Fibroblast of villous mesenchyme (primary cell): ENCODE data around the gene LRIF1. TPM values are rescaled to one million over a fixed set of nuclear protein-coding genes. Genes with fewer than 3 reads are reported as not detected.

Experiments
- DNase-seq: peaks from one replicate; pipeline ENCODE4 v3.0.0-alpha.2; 2010; ENCODE audit warnings: low read depth
- H3K4me3 ChIP-seq: 2 replicates; pipeline ENCODE4 v1.5.1; 2011; ENCODE audit warnings: low read depth, mild to moderate bottlenecking, low read length
- CTCF ChIP-seq: IDR thresholded peaks from 2 replicates; pipeline ENCODE4 v1.5.1; 2012; ENCODE audit warnings: low read depth, mild to moderate bottlenecking, low read length; ENCODE audit not compliant: insufficient read depth
- total RNA-seq: library from RNA; depleted of rRNA; stranded (reverse); fragments of >200 nt; gene quantifications from 2 replicates; pipeline ENCODE4 v1.2.3, GENCODE V29; 2012

LRIF1 gene
- total RNA-seq, 1 donor, result 19.4 TPM

DNA sequence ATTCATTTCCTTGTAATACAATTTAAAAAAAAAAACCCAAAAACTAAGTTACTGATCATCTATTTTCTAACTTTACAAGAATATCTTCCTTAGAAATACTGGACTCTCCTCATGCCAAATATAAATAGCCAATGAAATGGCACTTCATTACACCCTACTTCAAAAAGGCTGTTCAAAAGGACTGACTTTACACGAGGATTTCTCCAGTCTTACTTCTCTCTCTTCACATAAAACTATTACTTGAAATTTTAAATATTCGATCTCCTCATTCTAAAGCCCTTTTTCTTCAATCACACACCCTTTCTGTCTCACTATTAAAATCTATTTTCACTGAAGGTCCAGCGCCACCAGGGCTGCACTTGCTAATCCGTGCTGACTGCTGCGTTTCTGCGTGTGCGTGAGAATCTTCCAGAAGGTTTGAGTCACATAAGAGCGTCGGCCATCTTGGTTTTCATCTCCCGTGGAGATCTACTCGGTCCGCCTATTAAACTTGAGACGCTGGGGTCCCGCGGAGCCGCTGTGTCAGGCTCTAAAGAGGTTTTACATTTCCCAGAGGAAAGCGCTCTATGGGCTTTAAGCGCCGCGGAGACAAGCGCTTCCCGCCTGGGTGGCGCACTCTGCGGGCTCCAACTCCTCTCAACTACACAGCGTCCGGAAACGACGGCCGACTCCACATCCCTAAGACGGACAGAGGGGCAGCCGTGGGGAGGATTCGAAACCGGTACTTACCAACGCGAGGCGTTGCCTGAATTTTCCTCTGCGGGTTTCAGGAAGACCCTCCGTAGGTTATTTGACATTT, 631 bp downstream of the LRIF1 start:
- peak; percentile 21 for TF ChIP-seq CTCF
- peak; percentile 91 for DNase-seq
- H3K4me3 ChIP-seq, result peak overlapping the region; percentile 97

- peak overlapping the region; percentile 97 for H3K4me3 ChIP-seq
- TF ChIP-seq CTCF, result no peak
- no peak for DNase-seq
Measured at GRCh38 chr1:110961902-110962301, 1.8 kb downstream of the LRIF1 start.

GRCh38 chr1:110960777-110961420, 2.8 kb downstream of the LRIF1 start:
- peak overlapping the region; percentile 15 for H3K4me3 ChIP-seq
- TF ChIP-seq CTCF, result no peak
- DNase-seq, result no peak

- H3K4me3 ChIP-seq, result no peak overlapping the region
- no peak for TF ChIP-seq CTCF
- DNase-seq, result no peak
Measured at GRCh38 chr1:110957798-110958197, 5.9 kb downstream of the LRIF1 start.

DNA sequence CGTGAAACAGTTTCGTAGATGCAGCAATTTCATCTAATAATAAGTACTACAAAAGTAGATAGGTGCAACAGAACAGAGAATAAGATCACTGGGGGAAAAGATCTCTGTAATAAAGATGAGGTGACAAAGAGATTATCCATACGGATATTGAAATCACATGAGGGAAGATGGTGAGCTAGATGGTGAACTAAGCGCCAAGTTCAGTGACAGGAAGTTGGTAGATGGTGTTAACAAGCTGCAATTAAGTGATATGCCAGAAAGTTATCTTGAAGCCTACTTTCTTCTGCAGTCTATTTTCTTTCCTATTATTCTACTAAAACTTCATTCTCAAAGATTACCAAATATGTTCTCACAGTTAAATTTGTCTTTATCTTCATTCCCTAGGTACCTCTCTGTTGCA, 7.1 kb downstream of the LRIF1 start:
- no peak for DNase-seq
- no peak for TF ChIP-seq CTCF
- H3K4me3 ChIP-seq, result no peak overlapping the region

DNA sequence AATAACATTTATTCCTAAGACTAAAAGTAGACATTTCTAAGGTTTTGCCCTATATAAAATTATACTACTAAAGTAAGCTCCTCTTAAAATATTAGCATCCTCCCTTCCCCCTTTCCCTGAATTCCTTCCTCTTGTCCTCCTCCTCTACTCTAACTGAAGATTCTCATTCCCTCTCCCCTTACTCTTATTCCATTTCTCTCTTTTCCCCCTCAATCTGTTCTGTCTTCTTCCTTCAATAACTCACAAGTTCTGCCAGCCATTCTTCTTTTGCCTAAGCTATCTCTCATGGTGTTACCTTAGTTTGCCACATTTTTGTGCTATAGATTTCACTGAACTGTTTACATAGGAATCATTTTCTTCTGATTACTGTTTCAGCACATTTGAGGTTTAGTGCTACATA, 10.7 kb downstream of the LRIF1 start:
- TF ChIP-seq CTCF, result no peak
- no peak overlapping the region for H3K4me3 ChIP-seq
- DNase-seq, result no peak
